ENCODE measurements around the gene SMIM44.
"Not testable (repeated sequence)": the region's sequence is repeated elsewhere in the genome, so short reads cannot be mapped to it uniquely, and the experiment has no call there.

Gene SMIM44

DNA sequence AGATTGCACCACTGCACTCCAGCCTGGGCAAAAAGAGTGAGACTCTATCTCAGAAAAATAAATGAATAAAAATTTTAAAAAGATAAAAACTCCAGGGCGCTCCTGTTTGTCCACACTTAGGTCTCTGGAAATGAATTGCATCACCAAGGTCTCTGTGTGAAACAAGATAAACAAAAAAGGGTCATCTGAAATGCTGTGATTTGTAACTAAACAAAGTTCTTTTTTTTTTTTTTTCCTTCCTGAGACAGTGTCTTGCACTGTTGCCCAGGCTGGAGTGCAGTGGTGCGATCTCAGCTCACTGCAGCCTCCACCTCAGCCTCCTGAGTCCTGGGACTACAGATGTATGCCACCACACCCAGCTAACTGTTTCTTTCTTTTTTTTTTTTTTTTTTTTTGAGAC, 34.4 kb upstream of the SMIM44 start:
- DNase-seq, result no peak

DNA sequence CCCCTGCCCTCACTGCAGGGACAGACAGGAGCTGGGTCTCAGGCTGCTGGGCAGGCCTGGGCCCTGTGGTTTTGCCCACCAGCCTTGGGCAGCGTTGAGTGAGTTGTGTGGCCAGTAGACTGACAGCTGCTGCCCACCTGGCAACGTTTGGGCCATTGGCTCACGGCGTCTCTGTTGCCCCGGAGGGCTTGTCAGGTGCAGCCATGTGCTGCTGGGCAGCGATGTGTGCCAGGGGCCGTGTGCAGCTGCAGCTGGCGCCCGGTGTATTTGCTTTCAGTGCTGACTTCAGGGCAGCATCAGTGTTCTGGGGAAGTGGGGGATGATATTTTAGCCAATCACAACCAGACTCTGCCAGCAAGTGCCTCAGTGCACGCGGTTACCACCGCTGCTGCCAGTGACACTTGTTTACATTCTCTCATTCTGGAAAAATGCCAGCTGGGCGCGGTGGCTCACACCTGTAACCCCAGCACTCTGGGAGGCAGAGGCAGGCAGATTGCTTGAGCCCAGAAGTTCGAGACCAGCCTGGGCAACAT, 33.5 kb upstream of the SMIM44 start:
- no peak for DNase-seq

- DNase-seq, result peak; percentile 48
Observed at GRCh38 chr19:3515891-3516422, 32.7 kb upstream of the SMIM44 start.

- DNase-seq, result peak; percentile 22
Observed at GRCh38 chr19:3514930-3515329, 31.7 kb upstream of the SMIM44 start.

DNA sequence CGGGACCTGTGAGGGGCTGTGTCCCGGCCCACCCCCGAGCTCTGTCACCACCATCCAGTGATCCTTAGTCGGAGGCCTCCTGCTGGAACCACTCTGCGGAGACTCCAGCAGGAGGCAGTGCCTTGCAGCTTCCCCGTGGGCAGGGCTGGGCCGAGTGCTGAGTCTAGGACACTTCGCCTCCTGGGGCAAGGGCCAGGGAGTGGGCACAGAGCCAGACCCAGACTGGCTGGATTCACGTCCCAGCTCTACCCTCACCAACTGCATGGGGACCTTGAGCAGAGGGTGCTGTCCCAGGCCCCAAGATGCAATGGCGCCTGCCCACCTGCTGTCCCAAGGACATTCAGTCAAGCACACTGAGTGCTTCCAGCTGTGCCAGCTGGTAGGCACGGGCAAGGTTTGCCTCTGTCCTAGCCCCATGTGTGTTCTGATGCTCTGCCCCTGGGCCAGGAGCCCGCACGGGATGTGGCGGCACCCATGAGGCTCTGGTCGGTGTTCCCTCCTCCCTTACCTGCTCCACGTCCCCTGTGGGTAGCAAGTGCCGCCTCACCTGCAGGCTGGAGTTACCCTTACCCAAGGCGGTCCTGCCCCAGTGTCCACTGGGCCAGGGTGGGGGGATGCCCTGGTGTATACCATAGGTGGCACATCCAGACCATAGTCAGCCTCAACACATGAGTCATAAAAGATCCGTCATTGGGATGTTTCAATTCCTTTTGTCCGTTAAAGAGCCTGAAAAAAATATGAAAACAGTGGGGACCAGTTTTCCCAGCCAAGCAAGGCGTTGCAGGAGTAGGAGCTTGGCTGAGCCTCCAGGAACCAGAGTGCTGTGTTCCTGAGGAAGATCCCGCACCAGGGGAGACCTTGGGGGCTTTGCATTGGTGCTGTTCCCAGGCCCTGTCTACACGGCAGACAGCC, 30.2 kb upstream of the SMIM44 start:
- DNase-seq, result no peak

DNA sequence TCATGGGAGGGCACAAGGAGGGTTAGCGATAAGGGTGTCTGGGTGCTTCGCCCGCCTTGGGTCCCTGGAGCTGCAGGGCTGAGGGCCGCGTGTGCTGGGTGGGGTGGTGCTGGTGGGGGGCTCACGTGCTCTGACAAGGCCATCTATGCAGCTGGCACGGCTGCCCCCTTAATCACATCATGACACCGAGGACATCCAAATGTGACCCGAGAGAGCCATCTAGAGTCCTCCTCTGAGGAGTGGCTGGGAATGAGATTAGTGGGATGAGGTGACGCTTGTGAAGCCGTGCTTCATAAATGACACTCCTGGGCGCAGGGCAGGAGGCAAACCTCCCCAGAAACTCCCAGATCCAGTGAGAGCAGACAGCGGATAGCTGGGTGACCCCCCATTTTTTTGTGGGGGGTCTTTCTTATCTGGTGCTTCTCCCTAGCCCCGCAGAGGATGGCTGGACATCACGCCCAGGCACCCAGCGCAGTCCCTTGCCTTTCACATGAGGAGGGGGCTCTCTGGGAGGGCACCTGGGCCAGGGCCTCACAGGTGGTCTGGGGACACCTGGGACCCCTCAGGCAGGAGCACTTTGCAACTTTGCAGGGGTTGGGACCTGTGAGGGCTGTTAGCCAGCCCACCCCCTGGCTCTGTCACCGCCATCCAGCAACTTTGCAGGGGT, 29.5 kb upstream of the SMIM44 start:
- DNase-seq, result no peak

- DNase-seq, result no peak
Observed at GRCh38 chr19:3511506-3512251, 28.4 kb upstream of the SMIM44 start.

DNA sequence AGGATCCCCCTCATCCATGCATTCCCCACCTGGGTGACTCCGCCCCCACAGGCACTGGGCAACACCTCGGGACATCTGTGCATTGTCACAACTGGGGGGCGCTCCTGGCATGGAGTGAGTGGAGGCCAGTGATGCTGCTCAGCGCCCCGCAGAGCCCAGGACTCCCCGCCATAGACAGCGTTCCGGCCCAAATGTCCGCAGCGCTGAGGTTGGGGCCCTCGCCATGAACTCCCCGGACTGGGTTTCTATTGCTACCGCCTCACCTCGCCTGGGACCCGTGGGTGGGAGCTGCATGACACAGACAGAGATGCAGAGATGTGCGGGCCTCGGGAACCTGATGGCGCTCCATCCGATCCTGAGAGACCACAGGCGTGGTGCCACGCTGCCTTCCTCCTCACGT, 27.5 kb upstream of the SMIM44 start:
- DNase-seq, result no peak

- DNase-seq, result peak; percentile 52
Observed at GRCh38 chr19:3509566-3509989, 26.3 kb upstream of the SMIM44 start.

GRCh38 chr19:3508771-3509535, 25.7 kb upstream of the SMIM44 start:
- peak; percentile 30 for DNase-seq

- DNase-seq, result not testable (repeated sequence)
Observed at GRCh38 chr19:3508121-3508661, 24.9 kb upstream of the SMIM44 start.

DNA sequence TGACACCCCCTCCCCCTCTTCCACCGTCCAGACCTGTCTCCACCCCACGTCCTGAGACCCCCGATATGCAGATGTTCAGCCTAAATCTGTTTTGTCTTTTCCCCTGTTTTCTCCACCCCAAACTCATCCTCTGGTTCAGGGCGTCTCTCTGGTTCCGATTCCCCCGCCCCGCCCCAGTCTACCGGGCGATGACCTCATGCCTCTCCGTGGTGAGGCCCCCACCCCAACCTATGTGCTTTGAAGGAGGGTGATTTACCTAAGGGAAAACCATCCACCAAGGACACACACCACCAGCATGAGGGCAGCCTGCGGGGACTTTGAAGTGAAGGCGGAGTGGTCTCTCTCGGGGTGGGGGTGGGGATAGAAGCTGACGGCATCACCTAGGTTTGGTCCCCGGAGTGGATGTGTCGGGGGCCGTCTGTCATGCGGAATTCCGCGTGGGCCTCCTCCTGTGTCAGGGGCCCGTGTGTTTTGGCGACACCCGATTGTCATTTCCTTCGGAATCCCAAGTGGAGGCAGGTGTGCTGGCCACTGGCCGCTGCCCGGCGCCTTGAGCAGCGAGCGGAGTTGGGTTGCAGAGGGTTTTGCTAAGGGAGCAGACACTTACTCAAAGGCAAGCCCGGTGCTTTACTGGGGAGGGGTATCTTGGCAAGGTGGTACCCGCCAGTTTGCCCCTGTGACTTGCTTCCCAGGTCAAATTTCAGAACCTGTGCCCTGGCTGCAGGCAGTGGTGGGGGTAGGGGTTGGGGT, 24.3 kb upstream of the SMIM44 start:
- DNase-seq, result no peak

- no peak for DNase-seq
Observed at GRCh38 chr19:3506384-3507340, 23.4 kb upstream of the SMIM44 start.

DNA sequence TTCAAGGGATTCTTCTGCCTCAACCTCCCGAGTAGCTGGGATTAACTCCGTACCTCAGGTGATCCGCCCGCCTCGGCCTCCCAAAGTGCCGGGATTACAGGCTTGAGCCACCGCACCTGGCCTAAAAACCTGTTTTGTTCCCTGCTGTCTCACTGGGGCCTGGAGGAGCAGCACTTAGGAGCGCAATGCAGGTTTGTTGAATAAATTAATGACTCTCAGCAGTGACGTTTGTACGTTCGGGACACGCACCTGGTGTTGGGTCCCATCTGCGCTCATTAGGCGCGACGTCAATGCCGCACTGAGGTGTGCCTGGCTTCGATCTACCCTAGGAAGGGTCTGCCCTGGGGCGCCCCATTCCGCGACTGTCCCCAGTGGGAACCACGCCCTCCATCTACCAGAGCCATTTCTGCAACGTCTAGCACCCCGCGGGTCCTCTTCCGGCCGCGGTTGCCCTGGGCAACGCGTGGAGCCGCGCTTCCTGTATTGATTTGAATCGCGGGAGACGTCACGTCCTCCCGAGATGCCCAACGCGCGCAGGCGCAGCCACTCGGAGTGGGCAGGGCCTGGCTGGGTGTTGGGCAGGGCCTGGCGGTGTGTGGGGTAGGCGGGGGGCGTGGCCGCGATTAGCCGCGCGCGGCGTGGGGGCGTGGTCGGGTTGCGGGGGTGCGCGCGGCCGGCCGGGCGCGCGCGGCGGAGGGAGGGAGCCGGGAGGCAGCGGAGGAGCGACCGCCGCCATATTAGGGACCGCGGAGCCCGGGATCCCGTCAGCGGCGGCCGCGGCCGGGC, 22.6 kb upstream of the SMIM44 start, which contains the start of gene FZR1:
Gene FZR1, plus strand, starts transcription at position 714 of the 786 bp plus-strand sequence. CDS start 16,679 bp downstream, outside the sequence.
- peak; percentile 99 for DNase-seq

- no peak for DNase-seq
Observed at GRCh38 chr19:3504735-3505134, 21.5 kb upstream of the SMIM44 start.

DNA sequence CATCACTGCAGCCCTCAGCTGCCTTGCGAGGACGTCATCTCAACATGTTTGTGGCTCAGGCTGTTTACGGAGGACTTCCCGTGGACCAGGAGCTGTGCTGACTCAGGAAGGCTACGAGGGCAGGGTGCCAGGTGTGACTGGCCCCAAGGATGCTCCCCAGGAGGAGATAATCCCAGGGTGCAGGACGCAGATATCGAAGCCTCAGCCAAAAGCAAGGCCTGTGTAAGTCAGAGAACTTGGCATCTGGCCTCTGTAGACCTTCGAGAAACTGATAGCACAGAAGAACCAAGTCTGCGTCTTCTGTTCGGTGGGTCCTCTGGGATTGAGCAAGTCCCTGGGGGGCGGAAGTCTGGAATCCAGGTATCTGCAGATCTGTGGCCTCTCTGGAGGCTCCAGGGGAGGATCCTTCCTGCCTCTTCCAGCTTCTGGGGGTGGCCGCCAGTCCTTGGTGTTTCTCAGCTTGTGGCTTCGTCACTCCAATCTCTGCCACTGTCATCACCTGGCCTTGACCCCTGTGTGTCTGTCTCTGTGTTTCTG, 19.9 kb upstream of the SMIM44 start:
- DNase-seq, result no peak

DNA sequence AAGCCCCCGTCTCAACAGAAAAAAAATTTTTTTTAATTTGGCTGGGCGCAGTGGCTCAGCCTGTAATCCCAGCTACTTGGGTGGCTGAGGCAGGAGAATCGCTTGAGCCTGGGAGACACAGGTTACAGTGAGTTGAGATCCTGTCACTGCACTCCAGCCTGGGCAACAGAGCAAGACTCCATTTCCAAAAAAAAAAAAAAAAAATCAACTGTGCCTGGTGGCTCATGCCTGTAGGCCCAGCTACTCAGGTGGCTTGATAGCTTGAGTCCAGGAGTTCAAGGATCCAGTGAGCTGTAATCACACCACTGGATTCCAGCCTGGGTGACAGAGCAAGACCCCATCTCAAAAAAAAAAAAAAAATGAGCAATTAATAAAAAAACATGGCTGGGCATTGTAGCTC, 18.5 kb upstream of the SMIM44 start:
- no peak for DNase-seq

DNA sequence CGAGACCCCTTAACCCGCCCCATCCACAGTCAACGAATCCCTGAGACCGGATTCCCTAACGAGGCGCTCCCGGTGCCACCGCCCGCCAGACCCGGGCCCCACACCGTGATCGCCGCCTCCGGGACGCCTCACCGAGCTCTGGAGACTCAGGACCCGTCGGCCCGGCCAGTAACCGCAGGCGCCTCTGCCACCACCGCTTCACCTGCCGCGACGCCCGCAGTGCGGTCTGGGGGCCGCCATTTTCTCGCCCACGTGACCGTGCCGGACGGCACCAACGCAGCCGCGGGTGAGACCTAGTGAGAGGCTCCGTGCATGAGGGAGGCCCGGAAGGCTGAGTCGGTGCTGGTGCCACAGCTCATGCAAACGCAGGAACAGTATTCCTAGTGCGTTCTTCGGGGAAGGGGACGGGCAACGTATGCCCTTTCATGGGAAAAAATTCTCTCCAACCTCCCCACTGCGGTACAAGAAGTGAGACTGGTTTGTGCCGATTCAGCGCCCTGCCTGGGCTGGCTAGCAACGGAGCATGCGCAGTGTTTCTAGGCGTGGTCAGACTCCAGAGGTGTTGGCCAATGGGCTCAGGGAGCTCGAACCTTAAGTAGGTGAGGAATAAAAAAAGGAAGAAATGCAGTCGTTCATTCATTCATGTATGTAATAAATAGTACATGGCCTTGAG, 17.3 kb upstream of the SMIM44 start, which contains the start of gene DOHH:
Gene DOHH, minus strand, starts transcription at position 246 of the 673 bp plus-strand sequence. CDS start 3,860 bp downstream, outside the sequence.
- peak; percentile 95 for DNase-seq

Data from fibroblast of skin of right quadriceps (primary cell).